Glomerular visceral epithelial cell (primary cell): Measurements from ENCODE around the gene ITPA.

Experiments used
- DNase-seq: peaks from one replicate; pipeline ENCODE4 v3.0.0-alpha.2; 2016; ENCODE audit errors: extremely low spot score

The ITPA gene

DNA sequence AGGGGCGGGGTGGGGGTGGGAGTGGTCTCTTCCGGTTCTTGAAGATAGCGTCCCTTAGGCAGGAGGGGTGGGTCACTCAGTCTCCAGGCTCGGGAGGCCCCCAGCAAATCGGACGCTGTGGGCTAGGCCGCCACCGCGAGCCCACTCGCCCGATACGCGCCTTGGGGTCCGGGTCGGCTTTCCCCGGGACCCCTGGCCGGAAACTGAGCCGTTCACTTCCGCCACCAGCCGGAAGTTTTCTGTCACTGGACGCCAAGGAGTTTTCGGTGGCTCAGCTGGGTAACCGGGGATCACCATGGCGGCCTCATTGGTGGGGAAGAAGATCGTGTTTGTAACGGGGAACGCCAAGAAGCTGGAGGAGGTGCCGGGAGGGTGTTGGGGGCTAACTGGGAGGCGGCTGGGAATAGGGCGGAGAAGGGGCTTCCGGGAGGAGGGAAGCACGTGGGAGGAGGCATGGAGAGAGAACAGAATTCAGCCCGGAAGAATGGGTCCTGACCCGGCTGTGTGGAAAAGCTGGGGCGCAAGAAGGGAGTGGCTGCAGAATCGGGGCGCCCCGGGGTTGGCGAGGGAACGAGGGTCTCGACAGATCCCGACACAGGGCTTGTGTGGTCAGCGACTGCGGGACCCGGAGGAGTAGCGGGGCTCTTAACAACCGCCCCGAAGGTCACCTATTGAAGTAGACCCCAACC, at the start of gene ITPA:
Gene ITPA (plus strand): TSS at position 242 of the 689 bp plus-strand sequence. CDS start 54 bp downstream, at position 296.
- DNase-seq, result peak; percentile 45

DNA sequence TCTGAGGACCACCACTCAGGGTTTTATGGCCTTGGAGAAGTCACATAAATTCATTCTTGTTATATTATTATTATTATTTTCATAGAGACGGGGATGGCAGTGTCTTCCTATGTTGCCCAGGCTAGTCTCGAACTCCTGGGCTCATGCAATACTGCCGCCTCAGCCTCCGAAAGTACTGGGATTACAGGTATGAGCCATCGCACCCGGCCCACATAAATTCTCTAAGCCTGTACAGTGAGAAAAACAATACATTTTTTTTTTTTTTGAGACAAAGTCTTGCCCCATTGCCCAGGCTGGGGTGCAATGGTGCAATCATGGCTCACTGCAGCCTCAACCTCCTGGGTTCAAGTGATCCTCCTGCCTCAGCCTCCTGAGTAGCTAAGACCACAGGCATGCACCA, 48.9 kb upstream of the ITPA start:
- no peak for DNase-seq

DNA sequence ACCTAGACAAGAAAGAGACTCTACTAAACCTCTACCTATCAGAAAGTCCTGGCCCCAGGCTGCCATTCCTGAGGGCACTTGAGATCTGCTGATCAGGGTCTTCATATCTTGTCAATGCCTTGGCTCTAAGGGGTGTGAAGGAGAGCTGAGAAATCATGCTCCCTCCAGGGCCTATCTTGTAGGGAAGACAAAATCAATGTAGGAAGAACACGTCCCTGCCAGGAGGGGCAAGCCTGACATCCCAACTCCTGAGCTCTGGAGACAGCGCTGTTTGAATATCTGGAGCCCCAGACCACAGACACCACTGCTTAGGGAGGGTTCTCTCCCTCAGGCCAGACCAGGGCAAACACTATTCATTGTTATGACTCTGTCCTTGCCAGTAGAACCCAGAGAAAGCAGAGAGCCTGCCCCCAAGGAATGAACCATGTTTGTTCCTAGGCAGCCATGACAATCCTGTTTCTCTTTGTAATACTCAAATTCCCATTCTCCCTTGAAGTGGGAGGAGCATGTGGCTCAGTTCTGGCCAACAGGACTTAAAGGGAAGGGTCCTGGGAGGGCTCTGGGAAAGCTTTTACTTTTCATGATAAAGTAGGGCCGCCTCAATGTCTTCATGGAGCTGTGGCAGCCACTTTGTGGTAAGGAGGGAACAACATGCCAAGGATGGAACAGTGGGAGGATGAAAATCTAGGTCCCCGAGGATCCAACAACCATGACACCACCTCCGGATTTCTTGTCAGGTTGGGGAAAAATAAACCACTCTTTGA, 47.8 kb upstream of the ITPA start:
- DNase-seq, result no peak

DNA sequence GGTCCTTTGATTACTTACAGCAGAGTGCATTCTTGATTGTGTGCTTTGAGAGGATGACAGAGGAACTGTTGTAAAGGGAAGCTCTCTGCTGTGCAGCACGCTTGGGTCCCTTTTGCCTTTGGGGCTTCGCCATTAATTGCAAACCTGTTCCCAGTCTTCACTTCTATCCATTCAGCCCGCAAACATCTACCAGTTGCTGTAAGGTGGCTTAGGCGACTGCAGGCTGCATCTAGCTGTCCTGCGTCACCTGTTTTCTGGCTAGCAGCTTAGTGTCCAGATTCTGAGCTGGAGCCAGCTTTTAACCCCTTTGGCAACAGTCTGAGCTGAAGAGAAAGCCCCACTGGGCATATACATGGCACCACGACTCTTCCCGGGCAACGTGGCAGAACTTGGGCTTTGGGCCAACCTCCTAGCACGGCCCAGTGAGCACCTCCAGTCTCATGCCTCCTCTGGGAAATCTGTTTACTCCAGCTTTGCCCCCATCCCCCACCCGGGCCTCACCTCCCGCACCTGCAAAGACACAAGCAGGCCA, 47.2 kb upstream of the ITPA start:
- peak; percentile 61 for DNase-seq

DNA sequence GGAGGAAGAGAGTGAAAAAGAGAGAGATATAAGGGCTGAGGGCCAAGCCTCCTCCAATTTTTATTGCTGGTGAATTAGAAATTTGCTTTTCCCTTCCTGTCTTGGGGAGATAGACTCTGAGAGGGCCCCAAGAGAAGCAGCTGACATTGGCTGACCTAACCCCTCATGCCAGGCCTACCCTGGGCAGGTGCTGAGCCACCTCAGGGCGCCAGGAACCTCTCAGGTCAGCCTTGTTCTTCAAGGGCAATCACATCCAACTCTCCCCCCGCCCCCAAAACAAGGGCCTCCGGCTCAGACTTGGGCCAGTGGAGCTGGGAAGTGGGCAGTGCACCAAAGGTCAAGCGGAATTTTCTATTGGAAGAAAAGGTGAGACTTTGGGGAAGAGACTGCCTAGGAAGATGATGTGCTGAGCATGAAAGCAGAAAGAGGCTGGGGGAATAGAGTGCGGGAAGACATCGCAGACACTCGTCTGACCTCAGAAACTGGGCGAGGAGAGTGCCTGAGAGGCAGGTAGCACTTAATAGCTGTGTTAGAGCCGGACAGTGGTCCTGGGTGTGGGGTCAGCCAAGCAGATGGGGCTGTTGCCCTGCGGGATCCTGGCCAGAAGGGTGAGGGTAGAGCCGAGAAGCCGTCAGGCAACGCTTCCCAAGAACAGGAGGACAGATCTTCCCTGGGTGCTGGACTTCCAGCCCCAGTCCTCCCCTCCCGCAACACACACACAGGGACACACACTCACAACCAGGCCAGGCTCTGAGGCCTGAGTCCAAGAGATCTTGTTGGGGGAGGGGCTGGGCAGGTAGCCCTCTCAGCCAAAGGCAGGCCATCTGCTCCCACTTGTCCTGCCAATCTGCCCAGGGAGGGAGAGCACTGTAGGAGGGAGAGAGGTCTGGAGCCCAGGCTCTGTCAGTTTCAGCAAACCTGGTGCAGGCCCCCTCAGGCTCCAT, 45.9 kb upstream of the ITPA start:
- DNase-seq, result no peak

DNA sequence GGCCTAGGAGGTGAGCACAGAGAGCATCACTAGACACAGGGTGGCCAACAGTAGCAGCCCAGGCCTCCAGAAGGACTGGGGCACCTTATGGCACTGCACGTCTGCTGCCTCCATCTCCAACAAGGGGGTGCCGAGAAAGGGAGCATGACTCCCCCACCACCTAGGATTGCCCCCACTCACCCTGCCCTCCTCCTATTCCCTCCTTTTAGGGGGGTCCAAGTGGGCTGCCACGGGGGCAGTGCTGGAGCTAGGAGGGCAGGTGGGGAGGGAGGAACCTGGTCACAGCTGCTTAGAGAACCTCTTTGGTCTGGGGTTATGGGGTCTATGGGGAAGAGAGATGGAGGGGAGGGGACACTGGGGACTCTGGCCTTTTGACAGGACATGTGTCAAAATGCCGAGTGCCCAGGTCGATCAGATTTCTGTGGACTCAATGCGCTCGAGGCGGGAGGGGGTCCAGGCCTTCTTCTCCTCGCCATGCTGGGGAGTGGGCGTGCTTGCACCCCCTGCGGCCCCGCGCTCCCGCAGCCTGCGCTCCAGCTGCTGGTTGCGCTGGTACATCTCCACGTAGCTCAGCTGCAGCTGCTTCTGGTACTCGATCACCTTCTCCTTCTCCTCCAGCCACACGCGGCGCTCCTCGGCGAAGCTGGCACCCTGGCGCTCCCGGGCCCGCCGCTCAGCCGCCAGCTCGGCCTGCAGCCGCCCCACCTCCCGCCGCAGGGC, 45.1 kb upstream of the ITPA start:
- DNase-seq, result no peak

DNA sequence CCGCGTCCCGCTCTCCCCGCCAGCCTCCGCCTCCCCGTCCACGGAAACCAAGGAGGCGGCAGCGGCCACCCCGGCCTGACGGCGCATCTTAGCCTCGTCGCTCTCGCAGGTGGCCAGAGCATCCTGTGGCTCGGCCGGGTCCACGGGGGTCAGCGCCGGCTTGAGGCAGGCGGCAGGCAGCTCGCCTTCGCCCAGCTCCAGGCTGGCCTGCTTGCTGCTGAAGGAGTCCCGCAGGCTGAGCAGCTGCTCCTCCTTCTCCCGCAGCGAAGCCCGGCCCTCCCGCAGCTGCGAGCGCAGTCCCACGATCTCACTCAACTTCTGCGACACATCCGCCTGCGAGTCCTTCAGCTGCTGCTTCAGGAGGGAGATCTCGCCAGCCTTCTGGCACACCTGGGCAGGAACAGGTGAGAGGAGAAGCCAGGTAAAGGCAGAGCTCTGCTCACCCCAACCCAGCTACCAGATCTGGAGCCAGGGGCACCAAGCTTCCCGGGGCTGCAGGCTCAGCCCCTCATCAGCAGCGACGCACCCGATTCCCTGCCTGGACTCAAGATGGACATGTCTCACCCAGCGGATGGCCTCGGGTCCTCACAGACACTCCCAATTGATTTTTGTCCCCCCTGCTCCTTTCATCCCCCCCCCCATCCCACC, 44.4 kb upstream of the ITPA start:
- no peak for DNase-seq

DNA sequence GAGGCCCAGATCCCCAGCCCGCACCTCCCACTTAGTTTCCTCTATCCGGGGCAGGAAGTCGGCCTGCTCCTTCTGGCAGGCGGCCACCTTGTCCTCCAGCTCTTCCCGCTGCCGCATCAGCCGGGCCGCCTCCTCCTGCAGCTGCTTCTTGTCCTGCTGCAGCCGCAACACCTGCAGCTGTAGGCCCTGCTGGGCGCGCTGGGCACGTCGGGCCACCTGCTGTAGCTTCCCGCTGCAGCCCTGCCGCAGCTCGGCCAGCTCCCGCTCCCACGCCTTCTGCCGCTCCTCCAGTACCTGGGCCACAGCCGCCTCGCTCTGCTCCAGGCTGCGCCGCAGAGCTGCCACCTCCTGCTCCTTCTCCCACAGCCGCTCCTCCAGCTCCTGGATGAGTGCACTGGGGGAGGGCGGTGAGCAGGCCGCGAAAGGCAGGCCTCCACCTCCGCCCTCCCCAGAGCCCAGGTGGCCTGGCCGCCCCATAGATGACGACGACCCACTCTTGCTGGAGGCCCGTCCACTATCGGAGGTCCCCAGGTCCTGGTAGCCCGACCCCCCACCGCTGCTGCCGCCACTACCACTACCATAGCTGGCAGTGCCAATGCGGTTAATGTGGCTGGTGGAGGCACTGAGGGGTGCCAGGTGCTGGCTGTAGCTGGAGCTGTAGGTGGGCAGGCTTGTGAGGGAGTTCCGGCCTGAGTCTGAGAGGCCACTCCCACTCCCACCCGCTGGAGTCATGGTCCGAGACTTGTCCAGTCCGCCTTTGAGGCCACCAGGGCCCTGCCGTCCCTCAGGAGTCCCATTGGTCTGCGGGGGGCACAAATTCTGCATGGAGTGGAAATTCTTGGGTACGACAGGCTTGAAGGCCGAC, 43.6 kb upstream of the ITPA start:
- DNase-seq, result no peak

DNA sequence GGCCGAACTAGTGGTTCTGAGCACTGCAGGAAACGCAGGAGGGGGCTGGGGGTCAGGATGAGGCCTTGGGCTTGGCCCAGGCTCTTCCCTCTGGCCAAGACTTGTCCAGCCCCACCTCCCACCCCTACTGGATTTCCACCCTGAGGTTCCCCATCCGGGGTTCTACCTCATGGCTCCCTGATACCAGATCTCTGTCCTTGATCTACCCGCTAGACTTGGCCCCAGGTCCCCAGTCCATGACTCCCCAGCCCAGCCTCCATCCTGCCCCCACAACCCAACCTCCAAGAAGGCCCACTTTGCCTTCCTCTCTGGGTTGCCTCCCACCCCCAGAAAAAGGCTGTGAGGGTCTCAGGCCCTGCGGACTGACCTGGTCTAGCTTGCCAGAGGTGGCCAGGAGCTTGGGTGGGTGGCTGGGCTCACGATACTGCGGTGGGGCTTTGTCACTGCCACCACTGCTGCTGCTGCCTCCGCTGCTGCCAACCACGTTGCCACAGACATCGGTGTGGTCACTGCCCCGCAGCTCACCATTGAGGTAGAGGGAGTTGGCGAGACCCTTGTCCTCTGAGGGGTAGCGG, 42.9 kb upstream of the ITPA start:
- no peak for DNase-seq

DNA sequence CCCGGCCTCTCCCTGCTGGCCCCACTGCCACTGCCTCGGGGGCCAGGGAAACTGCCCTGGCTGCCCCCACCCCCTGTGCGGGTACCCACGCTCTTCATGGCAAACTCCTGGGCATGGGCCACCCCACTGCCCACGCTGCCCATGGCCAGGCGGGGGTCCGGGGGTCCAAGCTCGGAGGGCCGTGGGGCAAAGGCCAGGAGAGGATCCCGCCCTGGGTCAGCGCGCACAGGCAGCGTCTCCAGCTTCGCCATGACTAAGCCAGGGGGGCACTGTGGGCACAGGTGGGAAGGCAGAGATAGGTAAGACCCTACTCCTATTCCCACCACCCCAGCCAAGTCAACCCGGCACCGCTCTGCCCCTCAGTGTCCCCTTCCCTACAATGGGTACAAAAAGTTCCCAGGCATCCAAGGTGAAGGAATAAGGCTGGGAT, 42.4 kb upstream of the ITPA start:
- DNase-seq, result no peak

DNA sequence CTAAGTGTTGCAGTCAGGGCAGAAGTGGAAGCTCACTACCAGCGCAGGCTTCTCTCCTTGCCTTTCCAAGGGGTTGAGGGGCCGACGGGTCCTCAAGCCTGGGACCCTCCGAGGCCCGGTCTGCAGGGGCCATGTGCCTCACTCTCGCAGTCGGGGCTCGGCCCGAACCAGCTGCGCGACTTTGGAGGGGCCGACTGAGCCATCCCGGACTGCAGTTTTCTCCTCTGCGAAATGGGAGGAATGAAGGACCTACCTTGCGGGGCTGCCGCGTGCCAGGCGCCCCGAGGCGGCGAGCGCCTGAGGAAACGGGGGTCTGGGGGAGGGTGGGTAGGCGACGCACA, 41.6 kb upstream of the ITPA start:
- no peak for DNase-seq

DNA sequence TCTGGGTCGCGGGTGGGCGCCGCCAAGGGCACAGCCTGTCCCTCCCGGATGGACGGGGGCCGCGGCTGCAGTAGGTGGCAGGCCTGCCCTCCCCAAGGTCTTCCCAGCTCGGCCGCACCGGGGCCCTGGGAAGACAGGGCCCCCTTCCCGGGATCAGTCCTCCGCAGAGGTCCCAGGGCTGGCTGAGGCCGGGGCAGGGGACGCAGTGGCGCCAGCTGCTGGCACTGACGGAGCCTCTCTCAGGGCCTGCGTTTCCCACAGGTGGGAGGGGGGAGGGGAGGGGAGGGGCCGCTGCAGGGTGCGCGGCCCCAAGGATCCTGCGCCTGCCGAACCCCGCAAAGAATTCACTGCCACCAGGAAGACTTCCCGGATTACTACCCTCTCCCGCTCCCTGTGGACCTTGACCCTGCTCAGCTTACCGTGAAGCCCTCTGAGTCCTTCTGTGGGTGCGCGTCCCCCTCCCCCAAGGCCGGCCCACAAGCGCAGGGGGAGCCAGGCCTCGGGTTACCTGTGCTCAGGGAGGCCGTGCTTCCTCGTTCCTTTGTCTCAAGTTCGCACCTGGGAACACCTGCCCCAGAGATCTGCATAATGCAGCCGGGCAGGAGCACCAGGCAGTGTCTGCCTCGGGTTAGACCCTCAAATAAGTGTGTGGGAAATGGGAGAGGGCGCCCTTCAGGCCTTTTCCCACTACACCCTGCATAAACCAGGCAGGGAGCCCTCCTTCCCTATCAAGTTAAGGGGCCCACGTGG, 41.0 kb upstream of the ITPA start:
- DNase-seq, result no peak

DNA sequence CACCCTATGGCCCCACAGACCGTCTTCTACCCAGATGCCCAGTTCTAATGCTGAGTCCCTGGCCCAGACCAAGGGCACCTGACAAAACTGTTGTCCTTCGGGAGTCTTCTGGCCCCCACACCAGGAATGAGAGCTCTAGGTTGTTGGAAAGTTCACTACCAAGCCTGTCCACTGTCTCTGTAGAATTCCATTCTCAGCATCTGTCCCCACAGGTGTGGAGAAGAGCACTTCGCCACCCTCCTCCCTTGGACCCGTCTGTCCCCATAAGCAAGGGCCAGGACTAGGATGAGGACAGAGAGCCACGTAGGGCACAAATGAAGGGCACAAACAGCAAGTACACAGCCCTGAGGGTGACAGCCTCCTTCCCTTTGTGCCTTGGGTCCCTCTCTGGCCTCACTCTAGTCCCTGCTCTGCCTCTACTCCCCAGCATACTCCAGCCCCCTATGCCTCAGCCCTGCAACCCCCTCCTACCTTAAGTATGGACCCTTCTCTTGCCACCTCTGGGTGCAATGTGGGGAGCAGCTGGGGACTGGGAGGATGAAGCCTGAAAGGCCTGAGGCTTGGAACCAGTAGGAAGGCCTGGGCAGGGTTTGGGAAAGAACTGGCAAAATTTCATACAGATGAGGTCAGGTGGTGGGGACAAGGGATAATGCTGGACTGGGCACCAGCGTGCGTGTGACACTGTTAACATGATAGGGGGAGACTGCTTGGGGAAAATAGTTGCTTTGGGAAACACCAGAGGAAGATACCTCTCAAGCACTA, 40.3 kb upstream of the ITPA start:
- no peak for DNase-seq

DNA sequence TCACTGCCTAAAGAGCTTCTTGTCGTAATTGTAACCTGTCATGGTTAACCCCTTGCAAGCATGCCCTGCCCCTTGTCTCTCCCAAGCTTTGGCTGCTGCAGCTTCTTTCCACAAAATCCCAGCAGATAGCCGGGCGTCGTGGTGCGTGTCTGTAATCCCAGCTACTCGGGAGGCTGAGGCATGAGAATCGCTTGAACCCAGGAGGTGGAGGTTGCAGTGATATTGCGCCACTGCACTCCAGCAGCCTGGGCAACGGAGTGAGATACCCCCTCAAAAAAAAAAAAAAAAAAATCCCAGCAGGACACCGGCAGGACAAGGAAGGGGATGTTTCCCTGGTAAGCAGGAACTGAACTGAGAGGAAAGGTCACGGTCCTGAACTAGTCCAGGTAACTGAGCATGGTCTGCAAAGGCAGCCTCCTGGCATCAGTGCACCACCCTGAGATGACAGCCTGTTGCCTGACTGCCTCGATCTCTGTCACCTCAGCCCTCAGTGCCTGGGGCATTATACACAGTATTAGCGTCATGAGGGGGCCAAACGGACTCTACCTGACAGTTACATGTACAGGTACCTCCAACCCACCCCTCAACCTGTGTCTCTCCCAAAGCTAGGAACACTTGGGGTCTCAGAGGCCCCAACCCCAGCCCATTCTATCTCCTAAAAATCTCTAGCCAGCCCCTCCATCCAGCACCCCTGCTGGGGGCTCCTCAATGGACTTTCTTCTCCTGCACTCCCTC, 37.7 kb upstream of the ITPA start:
- DNase-seq, result no peak

DNA sequence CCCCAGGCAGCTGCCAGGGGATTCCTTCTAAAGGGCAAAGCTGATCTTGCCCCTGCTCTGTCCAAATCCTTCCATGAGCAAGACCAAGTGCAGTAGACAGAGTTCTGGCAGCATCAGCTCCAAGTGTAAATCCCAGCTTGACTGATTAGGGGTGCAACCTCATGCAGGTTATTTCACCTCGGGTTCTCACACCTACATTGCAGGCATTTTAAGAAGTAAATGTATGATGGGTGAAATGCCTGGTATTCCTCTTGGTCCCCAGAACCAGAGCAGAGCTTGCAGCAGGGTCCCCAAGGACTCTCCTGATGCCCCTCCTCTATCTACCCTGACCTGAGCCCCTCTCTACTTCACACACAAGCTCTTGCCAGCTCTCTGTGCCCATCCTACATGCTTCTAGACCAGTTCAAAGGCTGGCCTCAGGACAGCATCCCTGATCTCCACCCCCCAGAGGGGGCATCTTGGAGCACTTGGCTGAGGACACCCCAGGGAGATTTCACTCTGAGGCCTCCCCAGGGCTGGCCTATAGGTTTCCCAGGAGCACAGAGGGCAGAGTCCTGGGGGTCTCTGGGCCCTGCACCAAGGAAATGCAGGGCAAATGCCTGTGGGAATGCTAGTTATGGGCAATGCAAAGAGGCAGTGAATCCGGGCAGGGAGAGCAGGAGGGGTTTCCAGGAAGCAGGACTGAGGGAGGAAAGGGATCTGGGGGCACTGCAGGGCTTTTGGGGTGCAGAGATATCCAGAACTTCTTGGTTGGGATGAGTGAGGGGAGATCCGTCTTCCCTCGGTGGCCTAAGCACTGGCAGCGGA, 37.0 kb upstream of the ITPA start:
- DNase-seq, result no peak

DNA sequence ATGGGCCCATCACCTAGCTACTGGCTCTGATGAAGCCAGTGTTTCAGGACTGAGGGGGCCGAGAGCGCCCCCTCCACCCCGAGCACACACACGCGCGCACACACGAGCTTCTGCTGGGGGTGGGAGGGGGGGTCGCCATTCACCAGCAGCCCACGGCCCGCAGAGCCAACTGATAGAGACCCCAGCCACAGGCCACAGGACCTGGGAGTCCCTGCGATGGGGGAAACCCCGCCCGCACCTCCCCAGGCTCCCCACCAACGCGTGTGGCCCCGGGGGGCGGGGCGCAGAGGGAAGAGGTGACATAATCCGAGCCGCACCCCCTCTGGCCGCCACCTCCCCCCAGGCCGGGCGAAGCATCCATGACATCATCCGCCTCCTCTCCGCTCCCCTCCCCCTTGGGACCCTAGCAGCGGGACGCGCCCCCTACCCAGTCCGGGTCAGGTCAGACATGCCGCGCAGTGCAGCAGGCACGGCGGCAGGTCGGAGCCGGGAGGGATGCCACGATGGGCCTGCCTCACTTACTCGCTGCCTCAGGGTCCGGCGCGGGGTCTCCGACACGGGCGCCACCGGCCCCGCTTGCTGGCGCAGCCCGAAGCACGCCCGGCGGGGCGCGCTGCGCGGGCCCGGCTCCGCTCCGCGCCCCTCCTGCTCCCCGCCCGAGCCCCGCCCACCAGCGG, 36.2 kb upstream of the ITPA start, which contains the start of gene LZTS3:
Gene LZTS3 (minus strand): TSS at position 617 of the 677 bp plus-strand sequence. CDS start 6,386 bp downstream, outside the sequence.
- peak; percentile 89 for DNase-seq
